ENCODE data around the gene AMOTL2. TPM values are rescaled to one million over a fixed set of nuclear protein-coding genes. Genes with fewer than 3 reads are reported as not detected.

AMOTL2 gene
- total and polyA plus RNA-seq, 9 of the 15 experiments (the other 6 are each of a cell fraction or from before 2014, with no cell fraction given), result 0.12 to 0.31 TPM; not detected in 7

DNA sequence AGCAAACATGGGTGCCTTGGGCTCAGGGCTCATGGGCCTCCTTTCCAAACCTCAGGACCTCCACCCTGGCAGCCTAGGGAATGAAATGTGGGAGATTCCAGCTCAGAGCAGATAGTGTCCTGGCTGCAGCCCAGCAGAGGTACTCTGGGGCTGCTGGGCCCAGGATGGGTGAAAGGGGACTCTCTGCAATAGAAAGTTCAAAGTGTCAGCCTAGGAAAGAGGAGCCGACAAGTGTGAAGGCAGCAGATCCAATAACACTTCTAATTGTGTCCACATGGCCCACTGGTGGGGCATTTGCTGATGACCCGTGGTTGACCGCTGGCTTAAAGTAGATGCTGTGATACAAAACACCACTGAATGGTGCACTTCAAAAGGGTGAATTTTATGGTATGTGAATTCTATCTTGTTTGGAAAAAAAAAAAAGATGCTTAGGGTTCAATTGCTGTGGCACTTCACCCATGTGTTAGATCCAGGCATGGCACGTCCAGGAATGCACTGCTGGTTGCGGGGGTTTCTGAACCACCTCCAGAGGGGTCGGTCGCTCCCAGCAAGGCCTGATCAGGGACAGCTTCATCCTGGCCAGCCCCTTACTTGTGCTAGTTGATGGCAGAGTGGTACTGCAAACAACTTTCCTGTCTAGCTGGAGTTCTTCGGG is 20.9 kb downstream of the AMOTL2 start:
- intact Hi-C loops (cut with micrococcal nuclease), result no loop called here
- no peak for DNase-seq (ENCODE audit: extremely low read depth in 1 of 4, low spot score in 3 of 4)
- Histone ChIP-seq H3K9ac (ENCODE audit: insufficient read depth in 1 of 2, low read depth in 2 of 2, low read length in 2 of 2) (no peak overlapping the region), H3K4me2 (ENCODE audit: insufficient read depth, low read length) (no peak overlapping the region), H3K27ac (ENCODE audit: extremely low read depth, low read depth, low read length) (no peak overlapping the region), H3K79me2 (ENCODE audit: control insufficient read depth, insufficient read depth, low read length) (no peaks in the 10 kb centered on the region), H4K20me1 (replicated peaks; ENCODE audit: control insufficient read depth, insufficient read depth, low read length) (no peaks in the 10 kb centered on the region; the same call in 1 of the 2 replicates), H3K9me3 (replicated peaks; ENCODE audit: control insufficient read depth, insufficient read depth, low read depth, low read length) (no peaks in the 10 kb centered on the region), H3K4me3 (no peak overlapping the region), H3K4me1 (replicated peaks in 1 of 2; ENCODE audit: control insufficient read depth in 2 of 2, insufficient read depth in 2 of 2, low read length in 2 of 2) (no peaks in the 10 kb centered on the region), H2AFZ (ENCODE audit: low read depth, low read length) (no peak overlapping the region), H3K36me3 (ENCODE audit: control insufficient read depth, insufficient read depth, low read length) (no peaks in the 10 kb centered on the region), H3K9me1 (ENCODE audit: control insufficient read depth, insufficient read depth, low read length) (no peaks in the 10 kb centered on the region), H3K27me3 (ENCODE audit: control insufficient read depth in 2 of 2, insufficient read depth in 2 of 2, low read length in 2 of 2) (peaks cover 0 to 43% of the 10 kb centered on the region in 2 experiments; a peak in 2 of 5 replicates)
- BruUV-seq (replicated peaks), result no TSS peak
- POLR2A ChIA-PET, result no interaction called here
- CTCF ChIA-PET (ENCODE audit: low intra/inter-chr PET ratio), result no interaction called here
- in situ Hi-C loops (cut with MboI), result no loop called here
- no peak for FAIRE-seq
- no peak for ATAC-seq
- TF ChIP-seq ZNF57 (CRISPR knock-in tag; IDR thresholded peaks at IDR 0.05) (no peak), ZNF445 (CRISPR knock-in tag; IDR thresholded peaks at IDR 0.05; ENCODE audit: low read depth) (no peak), ZNF77 (CRISPR knock-in tag; IDR thresholded peaks at IDR 0.05) (no peak), TAF1 (IDR thresholded peaks at IDR 0.05; ENCODE audit: control insufficient read depth, extremely low read depth, insufficient read depth, low read length, severe bottlenecking) (no peak), MIER1 (IDR thresholded peaks at IDR 0.05; ENCODE audit: low read depth) (no peak), LARP7 (IDR thresholded peaks at IDR 0.05) (no peak)
- 0% methylated on average over 8 of the region's 8 CpGs for WGBS (ENCODE audit: insufficient coverage, low coverage, missing lambda C conversion rate)

Measured in K562 (cell line).